GM21786 (cell line): ENCODE results near the gene PICK1.

Experiments
- ATAC-seq: cut with Tn5 transposase; IDR thresholded peaks from one replicate; pipeline ENCODE4 v1.9.1; 2021; ENCODE audit not compliant: unreplicated experiment

Gene PICK1

DNA sequence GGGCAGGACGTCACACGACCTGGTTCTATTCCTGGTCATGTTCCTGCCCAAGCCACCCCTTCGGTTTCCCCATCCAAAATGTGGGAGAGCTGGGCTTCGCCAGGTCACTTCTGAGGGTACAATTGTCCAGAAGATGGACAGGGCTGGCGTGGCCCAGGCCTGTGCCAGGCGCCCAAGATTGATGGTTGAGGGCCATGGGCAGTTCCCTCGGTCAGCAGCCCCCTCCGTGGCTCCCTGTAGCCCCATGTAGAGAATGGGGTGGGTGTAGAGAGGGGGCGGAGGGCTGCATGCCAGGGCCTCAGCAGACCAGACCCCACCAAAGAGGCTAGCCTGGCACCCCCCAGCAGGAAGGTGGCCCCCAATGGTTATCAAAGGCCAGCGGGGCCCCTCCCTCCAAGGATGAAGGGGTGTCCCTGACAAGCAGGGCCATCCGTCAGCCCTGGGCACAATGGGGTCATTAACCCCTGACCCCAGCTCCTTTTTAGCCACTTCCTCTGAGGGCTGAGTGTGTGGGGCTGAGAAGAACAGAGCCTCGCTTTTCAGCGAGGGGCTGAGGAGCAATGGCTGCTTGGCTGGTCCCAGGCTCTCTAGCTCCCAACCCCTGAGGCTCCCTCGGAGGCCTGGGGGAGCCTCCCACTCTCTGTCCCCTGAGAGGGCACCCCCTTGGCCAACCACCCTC, 11.0 kb upstream of the PICK1 start:
- ATAC-seq = no peak

DNA sequence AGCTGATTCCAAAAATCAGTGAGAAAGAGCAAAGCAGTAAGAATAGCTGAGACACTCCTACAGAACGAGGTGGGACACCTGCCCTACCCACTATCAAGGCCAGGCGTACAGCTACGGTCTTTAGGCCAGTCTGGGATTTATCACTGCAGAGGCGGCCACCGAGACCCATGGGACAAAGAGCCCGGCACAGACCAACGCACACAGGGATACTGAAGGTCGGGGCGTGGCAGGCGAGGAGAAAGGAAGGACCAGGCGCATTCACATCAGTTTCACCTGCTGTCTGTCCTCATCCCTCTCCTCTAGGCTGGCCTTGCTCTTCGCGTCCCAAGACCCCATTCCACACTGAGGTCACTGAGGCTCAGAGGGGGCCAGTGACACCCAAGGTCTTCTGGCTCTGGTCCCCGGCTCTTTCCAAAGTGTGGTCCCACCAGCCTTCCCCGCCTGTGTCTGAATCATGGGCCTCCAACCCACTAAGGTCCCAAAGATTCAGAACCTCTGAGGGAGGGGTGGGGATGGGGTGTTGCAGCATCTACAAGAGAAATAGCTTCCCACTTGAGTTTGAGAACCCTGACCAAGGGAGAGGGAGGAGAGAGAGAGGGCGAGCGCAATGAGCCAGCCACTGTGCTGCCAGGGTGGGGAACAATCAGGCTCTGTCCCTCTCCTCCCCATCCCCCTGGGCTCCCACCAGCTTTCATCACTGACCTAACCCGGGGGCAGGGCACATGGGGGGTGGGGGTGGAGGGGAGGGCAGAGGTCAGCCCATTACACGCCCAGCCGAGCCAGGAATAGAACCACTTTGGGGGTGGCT, 7.2 kb upstream of the PICK1 start:
- ATAC-seq = no peak

DNA sequence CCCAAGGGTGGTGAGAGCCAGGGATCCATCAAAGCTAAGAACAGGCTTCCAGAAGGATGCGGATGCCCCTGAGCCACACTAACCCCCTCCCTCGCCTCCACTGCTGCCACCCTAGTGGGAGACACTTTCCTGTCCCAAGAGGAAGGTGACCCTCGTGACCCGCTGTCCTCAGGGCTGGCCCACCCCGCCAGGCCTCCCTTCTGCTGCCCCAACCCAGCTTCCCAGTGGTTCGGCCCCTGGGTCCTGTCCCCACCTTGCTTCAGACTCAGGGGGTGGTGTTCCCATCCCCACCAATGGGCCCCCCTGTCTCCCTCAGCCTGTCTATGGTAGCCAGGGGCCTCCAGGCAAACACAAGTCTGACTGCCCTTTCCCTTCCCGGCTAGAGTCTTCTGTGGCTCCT, 6.5 kb upstream of the PICK1 start:
- ATAC-seq = no peak

DNA sequence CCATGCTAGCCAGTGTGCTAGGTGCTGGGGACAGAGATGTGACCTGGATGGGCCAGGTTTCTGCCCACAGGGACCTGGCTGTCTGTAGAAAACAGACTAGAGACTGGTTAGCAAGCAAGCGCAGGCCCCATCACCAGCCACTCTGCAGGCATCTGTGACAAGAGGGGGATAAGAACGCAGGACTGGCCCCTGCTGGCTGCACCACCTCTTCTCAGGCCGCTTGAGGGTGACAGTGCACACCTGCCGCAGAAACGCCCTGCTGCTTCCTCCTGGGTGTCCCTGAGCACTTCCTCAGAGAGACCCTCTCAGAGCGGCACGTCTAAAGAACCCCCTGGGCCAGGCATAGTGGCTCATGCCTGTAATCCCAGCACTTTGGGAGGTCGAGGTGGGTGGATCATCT, 5.9 kb upstream of the PICK1 start:
- ATAC-seq = no peak

DNA sequence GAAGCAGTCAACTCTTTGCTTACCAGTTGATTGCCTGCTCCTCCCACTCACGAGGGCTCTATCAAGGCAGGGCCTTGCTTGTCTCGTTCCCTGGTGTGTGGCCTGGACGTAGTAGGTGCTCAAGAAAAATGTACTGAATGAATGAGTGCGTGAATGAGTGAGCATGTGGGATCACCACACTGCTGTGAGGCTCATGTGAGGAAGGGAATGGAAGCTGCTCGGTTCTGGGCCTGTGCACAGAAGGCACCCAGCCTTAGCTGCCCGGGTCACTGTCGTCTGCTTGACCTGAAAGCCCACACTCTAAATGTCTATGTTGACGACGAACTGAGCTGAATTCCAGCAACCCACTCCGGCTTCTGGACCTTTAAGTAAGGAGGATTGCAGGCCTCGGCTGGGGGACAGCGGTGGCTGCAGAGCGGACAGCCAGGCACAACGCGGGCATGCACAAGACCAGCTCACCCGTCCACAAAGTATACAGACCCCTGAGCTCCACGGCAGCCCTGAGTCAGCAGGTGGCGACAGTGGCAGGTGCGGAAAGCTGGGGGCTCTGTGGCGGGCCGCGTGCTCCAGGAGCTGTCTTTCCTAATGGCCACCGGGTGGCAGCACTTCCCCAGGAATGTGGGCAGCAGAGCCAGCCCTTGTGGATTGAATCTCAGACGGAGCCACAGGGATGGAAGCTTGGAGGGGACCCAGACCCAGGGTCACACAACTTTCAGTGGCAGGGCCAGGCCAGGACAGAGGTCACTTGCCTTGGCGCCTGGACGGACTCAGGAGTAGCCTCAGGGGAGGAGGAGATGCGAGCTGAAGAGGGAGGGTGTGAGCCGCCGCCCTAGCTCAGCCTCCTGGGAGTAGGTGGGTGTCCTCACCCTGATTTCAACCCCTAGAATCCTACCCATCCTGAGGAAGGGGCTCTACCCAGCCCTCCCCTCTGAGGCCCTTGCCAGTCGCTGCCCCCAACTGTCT, 5.0 kb upstream of the PICK1 start:
- no peak for ATAC-seq

DNA sequence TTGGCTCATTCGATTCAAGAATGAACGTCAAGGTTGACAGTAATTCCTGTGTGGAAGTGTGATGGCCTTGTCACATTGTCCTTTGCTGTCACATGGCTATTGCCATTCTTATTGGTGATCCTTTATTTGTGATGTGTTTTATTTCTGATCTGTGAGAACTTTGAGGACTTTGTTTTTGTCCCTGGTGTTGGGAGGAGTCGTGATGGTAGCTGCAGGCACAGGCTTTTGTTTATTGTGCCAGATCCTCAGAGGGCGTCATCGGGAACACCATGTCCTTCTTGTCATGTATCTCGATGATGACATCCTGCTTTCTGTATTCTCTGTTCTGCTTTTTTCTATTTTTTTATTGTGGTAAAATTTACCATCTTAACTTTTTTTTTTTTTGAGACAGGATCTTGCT, 5.6 kb downstream of the PICK1 start:
- no peak for ATAC-seq

DNA sequence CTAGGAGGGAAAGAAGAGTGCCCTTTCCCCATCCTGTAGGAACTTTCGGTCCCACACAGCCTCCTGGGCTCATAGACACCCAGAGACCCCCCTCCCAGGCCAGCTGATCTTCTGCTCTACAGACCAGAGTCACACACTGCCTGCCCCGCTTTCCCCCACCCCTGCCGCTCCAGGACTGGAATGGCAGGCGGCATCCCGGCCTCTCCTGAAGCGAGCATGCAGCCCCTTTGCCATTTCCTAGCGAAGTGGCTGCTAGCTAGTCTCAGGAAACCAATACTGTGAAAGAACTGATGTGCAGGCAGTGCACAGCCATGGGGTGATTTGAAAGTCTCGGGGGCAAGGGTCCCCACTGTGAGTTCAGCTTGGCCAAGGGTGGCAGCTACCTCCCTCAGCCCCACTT, 8.3 kb downstream of the PICK1 start:
- no peak for ATAC-seq

DNA sequence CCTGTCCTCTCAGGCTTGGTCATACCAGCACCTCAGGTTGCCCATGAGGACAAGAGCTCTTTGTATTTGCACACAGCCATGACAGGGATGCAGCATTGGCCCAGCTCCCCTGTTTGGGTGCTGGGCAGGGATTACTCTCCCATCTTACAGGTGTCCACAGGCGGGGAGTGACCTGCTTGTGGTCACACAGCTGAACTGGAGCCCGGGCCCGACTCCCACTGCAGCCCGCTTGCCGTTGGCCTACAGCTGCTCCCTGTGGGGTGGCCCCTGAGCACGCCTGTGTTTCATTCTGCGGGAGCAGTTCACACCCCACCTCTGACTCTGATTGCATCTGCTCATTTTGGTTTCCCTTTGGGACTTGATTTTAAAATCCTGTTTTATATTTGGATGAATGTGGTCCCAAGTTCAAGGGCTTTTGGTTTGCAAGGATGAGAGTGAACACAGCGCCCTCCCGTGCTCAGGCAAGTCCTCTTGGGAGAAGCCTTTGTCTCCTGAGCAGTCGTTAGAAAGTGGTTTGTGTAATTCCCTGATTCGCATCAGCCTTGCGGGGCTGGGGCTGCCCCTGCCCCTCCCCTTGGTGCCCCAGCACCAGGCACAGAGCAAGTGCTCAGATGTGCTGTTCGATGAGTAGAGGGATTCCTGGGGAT, 9.3 kb downstream of the PICK1 start:
- no peak for ATAC-seq

DNA sequence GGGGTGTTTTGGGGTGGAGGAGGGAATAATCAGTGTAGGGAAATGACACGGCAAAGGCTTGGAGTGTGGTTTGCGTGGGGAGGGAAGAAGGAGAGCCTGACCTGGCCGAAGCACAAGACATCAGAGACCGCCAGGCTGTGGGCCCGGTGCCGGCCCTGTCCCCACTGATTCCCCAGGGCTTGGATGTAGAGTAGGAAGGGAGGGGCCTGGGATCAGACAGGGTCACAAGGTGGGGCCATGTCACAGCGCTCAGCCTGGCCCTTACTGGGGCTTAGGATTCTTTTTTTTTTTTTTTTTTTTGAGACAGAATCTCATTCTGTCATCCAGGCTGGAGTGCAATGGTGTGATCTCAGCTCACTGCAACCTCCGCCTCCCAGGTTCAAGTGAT, 9.8 kb downstream of the PICK1 start:
- no peak for ATAC-seq

DNA sequence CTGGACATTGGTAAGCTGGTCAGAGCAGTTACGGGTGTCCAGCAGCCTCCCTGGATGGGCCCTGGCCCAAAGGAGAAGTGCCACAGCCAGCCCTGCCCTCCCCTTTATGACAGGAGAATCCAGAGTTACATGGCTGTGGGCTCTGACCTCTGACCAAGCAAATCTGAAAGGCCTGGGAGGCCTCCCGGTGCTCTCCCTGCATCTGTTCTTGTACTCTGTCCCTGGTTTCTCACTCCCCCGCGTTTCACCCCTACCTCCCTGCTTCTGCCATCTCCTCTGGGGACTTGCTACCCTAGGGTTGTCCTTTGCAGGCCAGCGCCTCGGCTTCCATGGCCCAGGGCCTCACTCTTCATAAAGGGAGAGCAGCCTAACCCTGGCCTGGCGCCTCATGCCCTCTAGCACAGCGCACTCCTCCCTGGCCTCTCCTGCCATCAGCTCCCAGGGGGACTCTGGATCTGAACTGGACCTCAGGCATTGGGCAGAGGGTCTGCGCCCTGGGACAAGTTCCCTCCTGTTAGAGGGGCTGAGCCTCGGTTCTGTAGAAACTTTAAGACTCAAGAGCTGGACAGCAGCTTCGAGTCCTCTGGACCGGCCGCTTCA, 10.7 kb downstream of the PICK1 start:
- ATAC-seq = no peak

DNA sequence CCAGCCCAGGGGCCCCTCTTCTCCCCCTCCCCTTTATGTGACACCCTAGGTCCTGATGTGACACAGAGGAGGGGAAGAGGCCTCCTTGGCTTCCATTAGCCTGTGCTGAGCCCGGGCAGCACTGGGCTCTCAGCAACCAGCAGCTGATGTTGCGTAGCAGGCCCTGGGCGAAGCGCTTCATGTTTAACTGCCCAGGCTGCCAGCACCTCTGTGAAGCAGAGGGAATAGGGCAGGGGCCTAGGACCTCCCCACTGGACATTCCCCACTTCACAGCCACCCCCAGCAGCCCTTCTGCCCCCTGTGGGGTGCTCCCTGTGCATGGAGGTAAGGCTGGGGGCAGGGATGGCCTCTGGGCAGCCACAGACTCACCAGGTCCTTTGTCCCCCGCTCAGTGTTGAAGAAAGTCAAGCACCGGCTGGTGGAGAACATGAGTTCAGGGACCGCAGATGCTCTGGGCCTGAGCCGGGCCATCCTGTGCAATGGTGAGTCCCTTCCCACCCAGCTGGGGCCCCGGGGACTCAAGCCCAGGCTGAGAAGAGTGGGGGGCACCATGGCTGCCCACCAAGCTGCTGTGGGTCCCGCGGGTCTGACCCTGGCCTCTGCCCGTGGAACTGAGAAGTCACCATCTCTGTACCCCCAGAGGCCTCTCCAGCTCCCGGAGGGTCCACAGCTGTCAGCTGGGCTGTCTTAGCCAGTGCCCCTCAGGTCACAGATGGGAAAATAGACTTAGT, 11.6 kb downstream of the PICK1 start:
- ATAC-seq = no peak

DNA sequence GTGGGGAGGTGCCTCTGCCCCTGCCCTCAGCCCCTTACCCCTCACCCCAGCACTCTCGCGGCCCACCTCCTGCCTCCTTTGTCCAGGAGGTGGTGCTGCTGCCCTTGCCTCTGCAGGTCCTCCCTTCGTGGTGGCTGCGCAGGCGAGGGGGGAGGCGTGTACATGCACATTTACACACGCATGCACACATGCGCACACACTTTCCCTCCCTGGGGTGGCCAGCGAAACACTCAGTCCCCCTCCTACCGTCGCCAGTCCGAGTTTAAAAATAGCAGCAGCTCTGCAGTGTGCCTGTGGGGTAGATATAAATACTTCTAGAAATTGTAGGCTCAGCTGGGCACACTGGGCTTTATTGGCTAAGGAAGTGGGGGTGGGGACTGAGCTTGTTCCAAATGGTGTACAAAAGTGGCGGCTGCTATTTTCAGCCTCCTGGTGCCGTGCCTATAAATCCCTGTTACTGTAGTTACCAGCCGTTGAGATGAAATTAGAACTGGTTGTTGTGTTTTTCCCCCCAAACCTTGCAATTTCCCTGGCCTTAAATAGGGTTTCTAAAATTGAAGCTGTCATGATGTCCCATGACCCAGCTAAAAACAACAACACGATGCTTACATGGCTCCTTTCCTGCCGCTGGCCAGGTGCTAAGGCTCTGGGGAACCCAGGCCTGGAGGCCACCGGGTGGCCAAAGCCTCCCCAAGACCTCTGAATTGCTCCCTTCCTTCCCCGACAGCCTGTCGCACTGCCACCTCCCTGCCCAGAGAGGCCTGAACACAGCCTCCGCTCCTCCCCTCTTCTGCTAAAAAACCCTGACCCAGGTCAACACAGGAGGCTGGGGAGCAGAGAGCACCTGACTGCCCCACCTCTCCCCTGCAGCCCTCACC, 12.4 kb downstream of the PICK1 start:
- no peak for ATAC-seq

DNA sequence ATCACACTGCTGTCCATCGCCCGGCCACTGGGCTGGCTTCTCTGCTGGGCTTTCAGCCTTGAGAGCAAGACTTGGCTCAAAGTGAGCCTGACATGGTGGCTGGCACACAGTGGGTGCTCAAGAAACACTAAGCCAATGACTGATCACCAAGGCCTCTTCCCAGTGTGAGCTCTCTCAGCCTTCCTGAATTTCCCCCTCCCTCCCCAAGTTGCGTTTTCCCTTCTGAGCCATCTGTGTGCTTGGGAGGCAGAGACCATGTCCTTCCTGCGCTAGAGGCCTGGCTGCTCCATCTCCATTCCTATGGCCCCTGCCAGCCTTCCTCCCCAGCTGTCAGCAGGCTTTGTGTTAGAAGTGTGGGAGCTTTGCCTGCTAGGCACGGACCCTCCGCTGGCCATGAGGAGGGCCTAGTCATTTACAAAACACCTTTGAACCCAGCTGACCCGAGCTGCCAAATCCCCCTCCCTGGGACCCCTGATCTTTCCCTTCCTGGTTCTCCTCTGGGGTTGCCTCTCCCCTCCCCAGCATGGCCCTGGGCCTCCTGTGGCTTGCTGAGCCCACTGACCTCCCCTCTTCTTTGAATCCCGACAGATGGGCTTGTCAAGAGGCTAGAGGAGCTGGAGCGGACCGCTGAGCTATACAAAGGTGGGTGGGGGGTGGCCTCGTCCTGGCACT, 13.2 kb downstream of the PICK1 start:
- no peak for ATAC-seq

DNA sequence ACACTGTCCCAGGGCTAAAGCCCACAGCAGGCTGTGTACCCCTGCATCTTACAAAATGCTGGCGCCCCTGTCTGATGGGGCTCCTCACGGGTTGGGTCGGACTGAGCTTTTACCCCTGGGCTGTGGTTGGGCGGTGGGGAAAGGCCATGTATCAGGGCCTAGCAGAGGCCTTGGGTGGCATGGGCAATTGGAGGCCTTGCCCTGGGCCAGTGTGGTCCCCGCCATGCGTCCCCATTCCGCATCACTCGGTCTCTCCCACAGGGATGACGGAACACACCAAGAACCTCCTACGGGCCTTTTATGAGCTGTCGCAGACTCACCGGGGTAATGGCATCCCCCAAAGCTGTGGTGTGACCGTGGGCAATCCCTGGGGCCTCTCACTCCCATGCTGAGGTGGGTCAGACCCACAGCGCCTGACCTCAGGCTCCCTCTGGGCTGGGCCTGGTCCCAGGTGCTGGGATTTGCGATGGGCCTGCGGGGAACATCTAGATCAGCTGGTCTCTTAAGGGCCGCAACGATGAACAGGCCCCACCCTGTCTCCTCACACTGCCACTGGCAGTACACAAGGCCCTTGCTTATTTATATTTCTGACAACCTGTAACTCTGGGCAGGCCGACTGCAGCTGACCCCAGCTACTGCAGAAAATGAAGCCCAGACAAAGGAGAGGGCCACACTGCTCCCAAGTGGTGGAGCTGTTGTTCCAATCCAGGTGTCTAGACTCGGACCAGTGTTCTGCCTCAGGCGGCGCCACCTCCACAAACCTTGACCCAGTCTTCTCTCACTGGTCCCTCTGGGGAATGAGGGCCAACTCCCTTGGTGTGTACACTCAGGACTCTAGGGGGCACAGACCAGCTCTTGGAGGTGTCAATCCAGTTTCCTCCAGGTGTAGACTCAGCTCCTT, 14.5 kb downstream of the PICK1 start:
- no peak for ATAC-seq

DNA sequence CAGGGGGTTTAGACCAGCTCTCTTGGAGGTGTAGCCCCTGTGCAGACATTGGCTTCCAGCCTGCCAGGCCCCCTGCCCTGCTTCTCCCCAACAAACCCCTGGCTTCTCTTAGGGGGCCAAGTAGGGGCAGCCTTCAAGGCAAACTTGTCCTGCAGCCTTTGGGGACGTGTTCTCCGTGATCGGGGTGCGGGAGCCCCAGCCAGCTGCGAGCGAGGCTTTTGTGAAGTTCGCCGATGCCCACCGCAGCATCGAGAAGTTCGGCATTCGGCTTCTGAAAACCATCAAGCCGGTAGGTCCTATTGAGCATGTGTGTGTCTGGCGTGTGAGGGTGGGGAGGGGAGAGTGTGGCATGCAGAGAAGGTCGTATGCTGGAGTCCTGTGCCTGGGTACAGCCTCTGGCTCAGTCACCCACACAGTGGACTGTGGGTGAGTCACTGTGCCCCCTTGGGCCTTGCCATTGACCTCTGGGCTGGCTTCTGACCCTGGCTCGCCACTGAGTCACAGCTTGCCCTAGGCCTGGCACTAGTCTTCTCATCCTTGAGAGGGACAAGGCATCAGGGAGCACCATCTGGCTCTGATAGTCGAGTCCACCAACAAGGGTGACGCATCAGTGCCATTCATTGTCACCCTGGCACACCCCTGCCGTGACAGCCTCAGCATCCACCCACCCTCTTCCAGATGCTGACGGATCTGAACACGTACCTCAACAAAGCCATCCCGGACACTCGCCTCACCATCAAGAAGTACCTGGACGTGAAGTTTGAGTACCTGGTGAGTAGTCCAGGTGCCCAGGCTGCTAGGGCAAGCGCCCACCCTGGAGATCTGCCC, 15.3 kb downstream of the PICK1 start:
- ATAC-seq = no peak
